22Rv1 (cell line): ENCODE data around the gene NRP2.

Source experiments
- H3K27ac ChIP-seq: fragments of 450-650 bp; 2 replicates; pipeline ENCODE4 v1.5.1; 2017
- ZFX ChIP-seq: fragments of 450-650 bp; IDR thresholded peaks from 2 replicates; pipeline ENCODE4 v1.6.1; 2017; ENCODE audit warnings: antibody characterized with exemption, borderline replicate concordance
- TF ChIP-seq, protein P1 (sequence below): fragments of 450-650 bp; IDR thresholded peaks from 2 replicates; pipeline ENCODE4 v1.5.1; 2017; ENCODE audit warnings: mild to moderate bottlenecking

Gene NRP2

DNA sequence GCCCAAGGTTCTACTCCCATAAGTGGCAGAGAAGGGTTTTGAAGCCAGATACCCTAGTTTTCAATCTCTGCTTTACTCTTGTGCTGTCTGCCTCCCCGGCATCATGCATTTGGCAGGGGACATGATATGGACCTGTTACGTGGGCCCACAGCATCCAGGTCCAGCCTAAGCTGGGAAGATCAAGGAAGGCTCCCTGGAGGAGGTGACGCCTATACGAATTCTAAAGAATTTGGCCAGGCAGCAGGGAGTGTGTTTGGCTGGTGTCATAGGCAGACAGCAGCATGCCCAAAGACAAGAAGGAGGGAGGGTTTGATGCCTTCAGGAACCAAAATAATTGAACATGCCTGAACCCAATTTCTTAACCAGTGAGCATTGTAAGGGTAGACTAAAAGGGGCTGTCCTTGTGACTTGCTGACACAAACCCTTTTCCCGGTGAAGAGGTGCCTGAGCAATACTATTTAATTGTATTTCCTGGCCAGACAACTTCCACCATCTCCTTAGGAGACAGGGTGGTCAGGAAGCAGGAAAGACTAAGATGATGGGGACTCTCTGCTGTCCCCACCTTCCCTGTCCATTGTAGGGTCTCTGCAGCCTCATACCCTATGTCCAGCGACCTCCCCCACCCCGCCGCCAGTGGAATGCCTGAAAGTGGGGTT lies 21.3 kb downstream of the NRP2 start:
- no peak overlapping the region for H3K27ac ChIP-seq
- TF ChIP-seq, protein P1, sequence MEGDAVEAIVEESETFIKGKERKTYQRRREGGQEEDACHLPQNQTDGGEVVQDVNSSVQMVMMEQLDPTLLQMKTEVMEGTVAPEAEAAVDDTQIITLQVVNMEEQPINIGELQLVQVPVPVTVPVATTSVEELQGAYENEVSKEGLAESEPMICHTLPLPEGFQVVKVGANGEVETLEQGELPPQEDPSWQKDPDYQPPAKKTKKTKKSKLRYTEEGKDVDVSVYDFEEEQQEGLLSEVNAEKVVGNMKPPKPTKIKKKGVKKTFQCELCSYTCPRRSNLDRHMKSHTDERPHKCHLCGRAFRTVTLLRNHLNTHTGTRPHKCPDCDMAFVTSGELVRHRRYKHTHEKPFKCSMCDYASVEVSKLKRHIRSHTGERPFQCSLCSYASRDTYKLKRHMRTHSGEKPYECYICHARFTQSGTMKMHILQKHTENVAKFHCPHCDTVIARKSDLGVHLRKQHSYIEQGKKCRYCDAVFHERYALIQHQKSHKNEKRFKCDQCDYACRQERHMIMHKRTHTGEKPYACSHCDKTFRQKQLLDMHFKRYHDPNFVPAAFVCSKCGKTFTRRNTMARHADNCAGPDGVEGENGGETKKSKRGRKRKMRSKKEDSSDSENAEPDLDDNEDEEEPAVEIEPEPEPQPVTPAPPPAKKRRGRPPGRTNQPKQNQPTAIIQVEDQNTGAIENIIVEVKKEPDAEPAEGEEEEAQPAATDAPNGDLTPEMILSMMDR: no peak
- no peak for TF ChIP-seq ZFX

DNA sequence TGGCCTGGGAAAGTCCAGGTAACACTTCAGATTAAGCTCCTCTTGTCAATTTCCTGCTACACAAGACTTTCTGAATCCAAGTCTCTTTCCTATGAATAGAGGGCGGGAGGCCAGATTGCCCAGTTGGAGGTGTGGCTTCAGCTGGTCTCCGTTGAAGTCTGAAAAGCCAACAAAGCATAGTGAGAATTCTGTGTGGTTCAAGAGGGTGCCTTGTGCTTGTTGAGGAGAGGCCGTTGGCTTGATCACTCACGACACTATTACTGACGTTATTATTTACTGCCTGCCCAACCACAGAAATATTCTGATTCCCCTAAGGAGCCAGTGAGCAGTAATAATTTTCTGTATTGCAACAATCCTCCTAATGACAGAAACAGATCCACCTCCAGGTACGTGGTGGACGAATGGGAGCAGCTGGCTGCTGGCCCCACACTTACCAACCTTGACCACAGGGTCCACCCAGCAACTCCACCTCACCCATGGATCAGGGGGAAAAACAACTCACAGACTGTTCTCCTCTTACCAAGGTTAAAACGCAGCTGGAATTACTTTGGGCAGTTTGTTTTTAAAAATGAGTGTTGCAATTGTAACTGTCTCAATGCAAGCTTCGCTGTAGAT lies 21.9 kb downstream of the NRP2 start:
- no peak for TF ChIP-seq ZFX
- TF ChIP-seq, protein P1: no peak
- H3K27ac ChIP-seq: no peak overlapping the region

DNA sequence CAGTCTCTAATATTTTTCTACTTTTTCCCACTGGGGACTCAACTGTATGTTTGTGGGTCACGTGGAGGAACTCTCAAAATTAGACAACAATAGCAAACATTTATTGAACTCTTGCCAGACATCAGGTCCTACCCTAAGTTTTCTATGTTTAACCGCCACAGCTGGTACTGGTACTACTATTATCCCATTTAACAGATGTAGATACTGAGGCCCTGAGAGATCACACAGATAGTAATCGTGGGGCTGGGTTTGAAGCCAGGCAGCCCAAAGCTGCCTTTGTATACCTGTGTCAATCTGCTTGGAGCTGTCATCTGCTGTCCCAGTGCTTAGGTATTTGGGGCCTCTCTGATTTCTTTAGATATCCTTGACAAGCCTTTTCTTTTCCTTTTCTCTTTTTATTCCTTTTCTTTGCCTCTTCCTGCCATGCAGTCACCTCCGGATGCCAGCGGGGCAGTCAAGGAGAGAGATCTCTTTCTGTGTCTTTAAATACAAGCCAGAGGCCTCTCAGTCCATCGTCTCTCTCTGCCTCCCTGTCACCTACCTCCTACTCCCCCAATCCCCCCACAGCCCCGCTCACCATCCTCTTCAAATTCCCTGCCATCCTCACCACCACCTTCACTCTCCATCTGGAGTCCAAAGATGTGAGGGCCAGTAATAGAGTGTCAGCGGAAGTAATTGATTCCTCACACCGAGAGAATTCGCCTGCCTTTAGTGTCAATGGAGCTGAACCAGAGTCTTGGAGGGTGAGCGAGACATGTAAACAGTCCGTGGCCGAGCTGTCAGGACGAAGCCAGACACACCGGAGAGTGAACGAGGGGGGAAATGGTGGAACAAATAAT lies 23.4 kb downstream of the NRP2 start:
- H3K27ac ChIP-seq: no peak overlapping the region
- TF ChIP-seq ZFX: no peak
- TF ChIP-seq, protein P1: no peak

DNA sequence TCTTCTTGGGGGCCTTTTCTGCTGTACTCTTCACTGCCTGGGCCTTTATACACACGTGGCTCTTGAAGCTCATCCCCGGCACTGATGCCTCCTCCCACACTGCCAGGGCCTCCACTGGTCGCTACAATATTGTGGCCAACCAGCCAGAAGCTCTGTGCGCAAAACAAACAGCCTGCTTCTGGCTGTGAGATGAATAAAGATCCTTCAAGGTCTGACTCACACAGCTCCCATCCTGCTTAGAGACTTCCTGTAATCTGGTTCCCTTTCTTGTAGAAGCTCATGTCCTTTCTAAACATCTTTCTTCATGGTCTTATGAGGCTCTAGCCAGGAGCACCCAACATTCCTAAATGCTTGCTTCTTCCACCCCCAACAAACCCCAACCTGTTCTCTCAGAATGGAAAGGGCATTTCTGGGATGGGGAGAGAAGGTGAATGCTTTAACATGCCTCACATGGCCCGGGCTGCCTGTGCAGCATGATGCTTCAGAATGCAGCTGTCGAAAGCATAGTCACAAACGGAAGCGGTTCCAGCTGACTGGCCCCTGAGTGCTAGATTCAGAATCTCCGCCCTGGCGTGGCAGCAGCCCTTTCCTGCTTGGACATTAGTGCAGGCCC lies 24.6 kb downstream of the NRP2 start:
- no peak overlapping the region for H3K27ac ChIP-seq
- TF ChIP-seq, protein P1: no peak
- TF ChIP-seq ZFX: no peak

DNA sequence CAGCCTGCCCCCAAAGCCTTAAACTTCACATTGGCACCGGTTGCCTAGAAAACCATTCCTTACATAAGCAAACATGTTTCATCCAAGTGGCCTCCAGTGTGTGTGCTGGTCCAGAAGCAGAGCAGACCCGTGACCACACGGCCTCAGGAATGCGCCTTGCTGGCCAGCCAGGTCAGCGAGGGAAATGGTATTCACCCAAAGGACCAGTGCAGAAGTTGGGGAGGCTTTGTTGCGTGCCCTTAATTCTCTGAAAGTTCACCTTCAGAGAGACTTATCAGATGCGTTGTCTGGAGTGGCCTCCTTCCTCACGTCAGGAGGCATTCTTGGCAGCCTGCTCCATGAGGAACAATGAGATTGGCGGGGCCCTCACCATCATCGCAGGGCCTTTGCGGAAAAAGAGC lies 25.9 kb downstream of the NRP2 start:
- H3K27ac ChIP-seq: no peak overlapping the region
- TF ChIP-seq, protein P1: no peak
- TF ChIP-seq ZFX: no peak

DNA sequence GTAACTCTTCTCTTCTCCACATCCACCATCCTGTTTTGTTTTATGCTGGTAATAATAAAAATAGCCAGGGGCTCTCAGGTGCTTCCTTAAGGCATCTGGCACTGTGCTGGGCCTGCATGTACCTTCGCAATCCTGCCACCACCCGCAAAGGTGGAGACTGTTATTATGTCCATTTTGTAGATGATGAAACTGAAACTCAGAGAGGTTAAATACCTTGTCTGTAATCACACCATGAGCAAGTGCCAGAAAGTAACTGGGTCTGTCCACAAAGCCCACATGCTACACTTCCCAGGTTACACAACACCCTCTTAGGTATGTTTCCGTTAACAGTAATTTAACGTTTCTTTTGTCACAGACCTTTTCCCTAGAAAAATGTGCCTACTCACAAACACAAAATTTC lies 27.0 kb downstream of the NRP2 start:
- TF ChIP-seq, protein P1: no peak
- TF ChIP-seq ZFX: no peak
- H3K27ac ChIP-seq: no peak overlapping the region
